Erythroblast (primary cell): ENCODE measurements around the gene MAD1L1.

ENCODE experiments used
- DNase-seq, 2 experiments: peaks; one replicate each; lab custom pipeline; 2025; lab: John Stamatoyannopoulos, UW
- GATA1 ChIP-seq: IDR thresholded peaks from 2 replicates; pipeline ENCODE4 v1.6.1; 2011; ENCODE audit warnings: low read depth, mild to moderate bottlenecking, control low read depth, low read length, moderate library complexity
- POLR2A ChIP-seq: IDR thresholded peaks from 2 replicates; pipeline ENCODE4 v1.6.1; 2011; ENCODE audit warnings: mild to moderate bottlenecking, low read length

The MAD1L1 gene

DNA sequence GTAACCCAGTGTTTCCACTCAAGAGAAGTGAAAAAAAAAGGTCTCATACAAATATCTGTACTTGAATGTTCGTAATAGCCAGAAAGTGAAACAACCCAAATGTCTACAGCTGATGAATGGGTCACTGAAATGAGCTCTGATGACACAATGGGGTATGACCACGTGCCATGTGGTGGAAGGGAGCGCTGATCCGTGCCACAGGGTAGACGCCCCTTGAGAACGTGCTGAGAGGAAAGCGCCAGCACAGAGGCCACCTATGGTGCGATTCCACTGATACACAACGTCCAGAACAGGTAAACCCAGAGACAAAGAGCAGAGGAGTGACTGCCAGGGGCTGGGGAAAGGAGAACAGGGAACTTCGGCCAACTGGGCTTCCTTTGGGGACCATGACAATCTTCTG, 50.3 kb downstream of the MAD1L1 start:
- no peak for DNase-seq
- TF ChIP-seq POLR2A (no peak), GATA1 (no peak)

DNA sequence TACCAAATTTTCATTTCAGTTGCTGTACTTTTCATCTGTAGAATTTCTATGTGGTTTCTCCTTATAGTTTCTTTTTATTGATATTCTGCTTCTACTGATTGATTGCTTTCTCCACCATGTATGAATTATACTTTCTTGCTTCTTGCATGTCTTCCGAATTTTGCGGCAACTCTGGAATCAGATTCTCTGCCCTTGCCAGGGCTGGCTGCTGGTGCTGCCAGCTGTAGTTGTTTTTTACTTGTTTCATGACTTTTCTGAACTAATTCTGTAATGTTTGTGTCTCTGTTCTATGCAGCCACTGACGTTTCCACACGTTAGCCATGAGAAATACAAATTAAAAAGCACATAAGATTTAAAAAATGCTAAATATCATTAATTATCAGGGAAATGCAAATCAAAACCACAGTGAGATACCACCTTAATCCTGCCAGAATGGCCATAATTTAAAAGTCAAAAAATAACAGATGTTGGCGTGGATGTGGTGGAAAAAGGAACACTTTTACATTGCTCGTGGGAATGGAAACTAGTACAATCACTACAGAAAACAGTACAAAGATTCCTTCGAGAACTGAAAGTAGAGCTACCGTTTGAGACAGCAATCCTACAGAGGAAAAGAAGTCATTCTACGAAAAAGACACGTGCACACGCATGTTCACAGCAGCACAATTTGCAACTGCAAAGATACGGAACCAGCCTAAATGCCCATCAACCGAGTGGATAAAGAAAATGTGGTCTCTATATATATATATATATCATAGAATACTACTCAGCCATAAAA, 51.5 kb downstream of the MAD1L1 start:
- TF ChIP-seq POLR2A (no peak), GATA1 (no peak)

DNA sequence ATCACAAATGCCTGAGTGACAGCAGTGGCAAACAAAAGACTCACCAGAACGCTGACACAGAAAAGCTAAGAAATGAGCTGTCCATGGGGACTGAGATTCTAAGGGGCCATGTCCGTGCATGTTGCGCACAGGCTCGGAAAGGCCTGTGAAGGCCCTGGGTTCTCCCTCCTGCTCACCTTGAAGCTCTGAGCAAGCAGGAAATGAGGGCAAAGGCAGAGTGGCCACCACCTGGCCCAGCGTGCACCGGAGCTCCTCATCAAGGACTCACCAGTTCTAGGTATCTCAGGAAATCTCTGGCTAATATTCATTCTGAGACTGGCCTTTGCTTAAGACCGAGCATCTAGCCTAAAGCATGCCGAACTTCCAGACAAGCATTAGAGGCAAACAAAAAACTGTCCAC, 52.7 kb downstream of the MAD1L1 start:
- DNase-seq, result no peak
- TF ChIP-seq GATA1 (no peak), POLR2A (no peak)

More for the DNA sequence above, 51.5 kb downstream of the MAD1L1 start:
- no peak for DNase-seq

DNA sequence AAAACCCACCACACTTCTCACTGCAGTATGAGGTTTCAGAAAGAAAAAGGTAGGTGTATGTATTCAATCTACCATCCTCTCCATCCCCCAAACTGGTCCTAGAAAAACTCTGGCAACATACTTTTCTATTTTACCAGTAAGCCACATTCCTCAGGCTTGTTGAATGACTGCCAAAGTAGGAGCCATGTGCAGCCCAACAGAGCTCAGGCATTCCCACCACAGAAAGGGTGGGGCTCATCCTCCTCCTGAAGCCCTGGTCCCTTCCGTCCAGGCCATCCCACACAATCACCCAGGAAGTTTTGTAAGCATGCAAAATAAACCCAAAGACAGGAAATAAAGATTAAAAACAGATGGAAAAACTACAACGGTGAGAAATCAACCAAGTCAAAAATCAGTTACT, 57.2 kb downstream of the MAD1L1 start:
- TF ChIP-seq GATA1 (no peak), POLR2A (no peak)
- no peak for DNase-seq

DNA sequence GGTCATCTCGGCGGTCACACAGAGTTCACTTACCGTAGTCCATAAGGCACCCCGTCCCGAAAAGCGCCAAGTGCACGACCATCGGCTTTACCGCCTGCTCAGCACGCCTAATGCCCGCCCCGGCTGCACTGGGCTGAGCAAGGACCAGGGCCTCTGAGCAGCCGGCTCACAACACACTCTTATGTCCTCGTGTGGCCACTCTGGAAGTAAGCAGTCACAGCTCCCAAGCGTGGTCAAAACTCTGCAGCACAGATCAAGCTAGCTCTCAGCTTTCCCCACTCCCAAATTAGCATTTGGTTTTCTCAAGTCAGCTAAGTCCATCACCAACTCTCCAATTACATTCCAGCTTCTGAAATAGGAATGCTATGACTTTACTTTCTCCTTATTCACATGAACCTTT, 57.7 kb downstream of the MAD1L1 start:
- TF ChIP-seq POLR2A, result no peak
- no peak for TF ChIP-seq GATA1
- DNase-seq, result no peak

DNA sequence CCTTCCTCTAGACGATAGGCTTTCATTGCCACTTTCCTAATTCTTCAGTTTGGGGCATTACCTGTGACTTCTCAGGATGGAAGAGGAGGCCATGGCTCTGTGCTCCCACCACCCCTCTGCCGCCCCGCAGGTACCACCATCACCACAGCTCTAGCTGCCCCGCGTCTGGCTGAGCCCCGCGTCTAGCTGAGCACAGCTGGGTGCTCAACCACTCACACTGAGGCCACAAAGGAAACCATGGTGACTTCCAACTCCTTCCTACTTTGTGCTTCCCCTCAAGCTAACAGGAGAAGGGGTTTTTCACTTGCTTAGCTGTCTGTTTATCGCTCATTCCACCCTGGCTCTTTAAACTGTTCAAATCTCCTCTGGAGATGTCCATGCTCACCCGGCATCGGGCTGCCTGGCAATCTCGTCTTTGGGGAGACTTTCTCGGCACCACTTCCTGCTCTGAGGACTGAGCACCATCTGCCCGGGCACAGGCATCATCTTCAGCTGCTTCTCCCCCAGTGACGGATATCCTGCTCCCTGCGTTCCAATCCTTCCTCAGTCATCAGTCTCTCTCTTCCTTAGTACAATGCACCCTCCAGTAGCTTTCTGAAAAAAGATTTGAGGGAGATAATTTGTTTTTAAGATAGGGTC, 59.4 kb downstream of the MAD1L1 start:
- TF ChIP-seq GATA1 (no peak), POLR2A (no peak)
- DNase-seq, result no peak

DNA sequence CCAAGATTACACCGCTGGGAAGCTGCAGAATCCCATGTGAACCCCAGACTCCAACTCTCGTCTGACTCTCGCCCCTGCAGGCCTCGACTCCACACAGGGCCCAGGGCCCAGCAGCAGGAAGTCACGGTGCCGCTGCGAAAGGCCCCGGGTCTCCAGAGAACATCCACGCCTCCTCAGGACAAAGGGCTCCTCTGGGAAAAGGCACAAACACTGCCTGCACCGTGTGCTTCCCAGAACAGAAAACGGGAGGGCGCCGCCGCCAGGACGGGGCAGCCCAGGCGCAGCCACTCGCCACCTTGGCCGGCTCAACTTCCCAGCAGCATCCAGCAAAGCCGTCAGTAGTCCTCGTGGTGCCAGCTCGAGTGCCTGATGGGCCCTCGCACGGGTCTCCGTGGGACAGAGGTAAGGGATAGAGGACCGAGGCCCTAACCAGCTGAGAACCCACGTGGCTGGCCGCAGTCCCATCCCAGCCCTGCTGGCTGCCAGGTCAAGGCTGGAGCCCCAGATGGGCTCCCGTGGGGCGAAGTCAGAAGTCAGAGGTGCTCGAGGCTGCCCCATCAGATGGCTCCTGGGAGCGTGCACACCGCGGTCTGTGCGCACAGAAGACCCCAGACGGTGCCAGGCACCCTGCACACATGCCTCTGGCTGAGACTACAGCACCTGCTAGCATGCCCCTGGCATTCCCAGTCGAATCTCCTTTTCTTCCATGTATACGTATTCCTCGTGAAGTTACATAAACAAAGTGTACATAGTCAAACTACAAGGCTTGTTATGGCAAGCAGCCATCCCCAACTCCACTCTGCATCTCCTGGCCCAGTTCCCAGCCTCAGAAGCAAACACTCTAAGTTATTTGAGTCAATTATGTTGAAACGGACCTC, 60.2 kb downstream of the MAD1L1 start:
- DNase-seq, result no peak

DNA sequence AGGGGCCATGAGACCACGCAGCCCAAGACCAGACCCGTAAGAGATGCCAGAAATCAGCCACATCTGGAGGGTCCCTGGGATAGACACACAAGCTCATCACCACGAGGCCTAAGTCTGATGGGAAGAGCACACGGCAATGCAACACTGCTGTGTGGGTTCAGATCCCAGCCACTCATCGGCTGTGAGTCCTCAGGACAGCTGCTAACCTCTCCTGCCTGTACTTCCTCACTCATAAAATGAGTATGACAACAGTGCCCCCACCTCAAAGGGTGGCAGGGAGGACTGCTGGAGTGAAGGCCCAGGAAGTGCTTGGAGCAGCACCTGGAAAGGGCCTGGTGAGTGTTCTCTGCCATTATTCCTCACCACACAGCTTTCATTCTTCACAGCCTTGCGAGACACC, 60.9 kb downstream of the MAD1L1 start:
- no peak for DNase-seq
- TF ChIP-seq POLR2A (no peak), GATA1 (no peak)

More for the DNA sequence above, 60.2 kb downstream of the MAD1L1 start:
- TF ChIP-seq GATA1 (no peak), POLR2A (no peak)

DNA sequence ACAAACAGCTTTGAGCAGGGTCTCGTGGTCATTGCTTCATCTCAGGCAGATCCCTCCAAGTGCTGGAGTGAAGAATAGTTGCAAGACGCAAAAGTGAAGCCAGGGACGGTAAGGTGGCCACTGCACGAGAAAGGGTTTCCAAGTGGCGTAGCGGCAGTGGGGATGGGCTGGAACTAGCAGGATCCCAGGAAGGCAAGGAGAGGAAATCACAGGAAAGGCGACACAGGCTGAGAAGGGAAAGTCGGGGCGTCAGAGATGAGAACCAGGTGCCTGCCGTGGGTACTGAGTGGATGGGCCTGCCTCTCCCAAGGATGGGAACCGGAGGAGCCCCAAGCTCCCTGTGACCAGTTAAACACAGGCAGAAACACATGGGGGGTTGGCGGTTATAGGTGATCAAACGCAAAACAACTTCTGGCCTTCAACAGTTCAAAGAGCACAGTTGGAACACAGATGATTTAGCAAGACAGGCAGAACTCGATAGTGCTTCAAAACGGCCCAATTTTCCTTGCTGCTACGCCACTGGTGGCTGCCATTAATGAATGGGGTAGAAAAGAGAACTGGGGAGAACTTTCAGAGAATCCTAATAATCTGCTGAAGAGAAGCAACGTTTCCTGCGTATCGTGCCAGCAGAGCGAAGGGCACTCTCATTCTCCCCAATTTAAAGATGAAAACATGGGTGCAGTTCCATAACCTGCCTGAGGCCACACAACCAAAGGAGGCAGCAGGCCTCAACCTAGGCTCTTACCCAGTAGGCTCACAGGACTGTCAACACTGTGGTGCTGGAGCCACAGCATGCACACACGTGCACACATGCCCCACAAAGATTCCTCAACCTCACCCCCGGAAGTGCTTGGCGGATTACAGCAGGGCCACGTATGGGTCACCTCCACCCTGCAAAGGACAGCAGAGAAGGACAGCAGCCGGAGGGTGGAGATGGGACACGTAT, 61.9 kb downstream of the MAD1L1 start:
- DNase-seq, result no peak
- TF ChIP-seq GATA1 (no peak), POLR2A (no peak)

DNA sequence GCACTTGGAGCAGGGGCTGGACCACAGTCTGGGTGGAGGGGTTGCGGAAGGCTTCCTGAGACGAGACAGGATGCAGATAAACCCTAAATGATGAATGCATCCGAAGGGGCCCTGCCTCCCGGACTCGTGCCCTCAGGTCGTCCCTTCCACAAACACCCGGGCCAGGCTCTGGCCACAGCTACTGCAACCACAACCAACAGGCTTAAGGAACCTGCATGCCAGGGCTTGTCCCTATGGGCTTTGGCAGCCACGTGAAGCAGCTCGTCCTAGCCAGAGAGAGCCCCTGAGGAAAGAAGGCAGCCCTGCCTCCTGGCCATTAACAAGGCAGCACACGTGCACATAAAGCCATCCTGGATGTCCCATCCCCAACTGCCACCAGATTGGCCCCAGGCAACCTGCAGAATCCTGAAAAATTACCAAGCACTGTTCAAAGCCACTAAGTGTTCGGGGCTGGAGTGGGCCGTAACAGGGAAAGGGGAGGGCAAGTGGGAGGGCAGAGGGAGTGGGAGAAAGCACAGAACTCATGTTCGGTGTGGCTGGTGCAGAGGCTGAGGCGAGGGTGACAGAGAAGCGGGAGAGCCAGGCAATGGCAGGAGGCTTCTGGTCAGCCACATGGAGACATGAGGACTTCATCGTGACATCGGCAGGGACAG, 62.7 kb downstream of the MAD1L1 start:
- DNase-seq, result no peak
- no peak for TF ChIP-seq POLR2A
- TF ChIP-seq GATA1, result no peak

DNA sequence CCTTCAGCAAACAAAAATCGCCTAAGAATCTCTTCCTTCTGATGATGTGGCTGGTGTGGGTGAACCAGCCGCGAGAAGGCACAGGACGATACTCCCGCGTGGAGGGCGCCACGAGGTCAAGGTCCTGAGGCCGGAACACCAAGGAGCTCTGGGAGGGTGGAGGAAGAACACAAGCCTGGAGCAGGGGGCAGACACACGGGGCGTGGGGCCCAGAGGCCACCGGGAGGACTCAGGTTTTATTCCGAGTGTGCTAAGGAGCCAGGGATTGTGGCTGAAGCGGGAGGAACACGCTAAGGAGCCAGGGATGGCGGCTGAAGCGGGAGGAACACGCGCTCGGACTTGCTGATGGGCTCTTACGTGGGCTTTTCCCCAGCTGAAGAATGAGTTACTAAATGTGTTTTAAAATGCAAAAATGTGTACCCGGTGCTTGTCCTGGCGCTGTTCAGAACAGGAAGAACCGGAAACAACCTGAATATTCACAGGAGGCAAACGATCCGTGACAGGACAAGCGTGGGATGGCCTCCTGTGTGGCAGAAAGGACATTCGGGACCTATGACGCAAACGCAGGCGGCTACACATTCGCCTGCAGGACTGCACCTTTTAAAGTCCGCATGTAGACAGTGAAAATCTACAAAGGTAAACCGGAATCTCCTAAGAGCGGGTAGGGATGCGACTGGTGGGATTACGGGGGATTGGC, 64.0 kb downstream of the MAD1L1 start:
- DNase-seq, result no peak
- TF ChIP-seq GATA1, result no peak
- no peak for TF ChIP-seq POLR2A

DNA sequence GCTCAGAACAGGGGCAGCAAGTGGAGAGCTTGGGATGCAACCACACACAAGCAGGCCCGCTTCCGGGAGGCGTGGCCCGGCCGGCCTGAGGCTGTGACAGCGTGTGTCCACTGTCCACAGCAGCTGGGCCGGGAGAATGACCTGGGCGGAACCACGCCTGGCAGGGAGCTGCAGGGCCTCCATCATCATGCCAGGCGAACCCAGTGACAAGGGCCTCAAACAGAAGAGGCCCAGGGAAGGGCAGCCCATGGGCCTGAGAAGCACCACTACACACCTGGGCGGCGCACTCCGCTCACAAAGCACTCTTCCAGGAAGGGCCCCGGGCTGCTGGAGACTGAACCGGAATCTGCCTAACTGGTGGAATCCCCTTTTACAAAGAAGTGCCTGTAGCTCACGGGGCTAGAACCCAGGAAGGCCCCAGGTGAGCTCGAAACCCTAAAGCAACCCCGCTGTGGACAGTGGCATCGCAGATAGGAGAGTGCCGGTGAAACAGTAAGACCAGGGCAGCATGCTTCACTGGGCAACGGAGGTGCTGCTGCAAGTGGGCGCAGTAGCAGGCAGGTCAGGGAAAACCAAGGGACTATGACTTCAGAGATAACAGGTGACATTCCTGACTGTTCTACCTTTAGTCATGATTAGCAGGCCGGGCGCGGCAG, 66.0 kb downstream of the MAD1L1 start:
- TF ChIP-seq GATA1 (no peak), POLR2A (no peak)
- DNase-seq, result no peak
